Spleen (tissue), 11 donors: Measurements from ENCODE around the gene LRRC51. TPM values are rescaled to one million over a fixed set of nuclear protein-coding genes. Genes with fewer than 3 reads are reported as not detected.

Experiments used
- DNase-seq: peaks from one replicate; pipeline ENCODE4 v3.0.0-alpha.2; 2020
- H3K27ac ChIP-seq, 8 donors: fragments of 200-600 bp; sonication (generic) in 7 of 8; 1 replicate in 4 of 8; 2 replicates in 4 of 8; pipeline versions ENCODE4 v1.5.0 to v1.8.0; 2016 to 2021; ENCODE audit warnings: inconsistent platforms in 4 of 8, mild to moderate bottlenecking in 4 of 8, moderate library complexity in 1 of 8
- H3K27me3 ChIP-seq, 7 donors: fragments of 200-600 bp; sonication (generic) in 6 of 7; replicated peaks in 1 of 7; 1 replicate in 4 of 7; 2 replicates in 3 of 7; pipeline versions ENCODE4 v1.5.0 to v1.8.0; 2016 to 2021; ENCODE audit warnings: inconsistent platforms in 3 of 7, mild to moderate bottlenecking in 1 of 7
- H3K36me3 ChIP-seq, 6 donors: fragments of 200-600 bp; sonication (generic) in 5 of 6; 1 replicate in 4 of 6; 2 replicates in 2 of 6; pipeline versions ENCODE4 v1.5.0 to v1.8.0; 2016 to 2021; ENCODE audit warnings: inconsistent platforms in 2 of 6
- H3K4me1 ChIP-seq, 6 donors: fragments of 200-600 bp; sonication (generic) in 5 of 6; 1 replicate in 3 of 6; 2 replicates in 3 of 6; pipeline versions ENCODE4 v1.5.0 to v1.8.0; 2016 to 2021; ENCODE audit warnings: inconsistent platforms in 3 of 6
- H3K4me3 ChIP-seq, 8 donors: fragments of 200-600 bp; sonication (generic) in 7 of 8; 1 replicate in 4 of 8; 2 replicates in 4 of 8; pipeline versions ENCODE4 v1.5.0 to v1.8.0; 2016 to 2021; ENCODE audit warnings: inconsistent platforms in 4 of 8, mild to moderate bottlenecking in 4 of 8, moderate library complexity in 2 of 8
- H3K9me3 ChIP-seq, 8 donors: fragments of 200-600 bp; sonication (generic) in 7 of 8; 1 replicate in 4 of 8; 2 replicates in 4 of 8; pipeline versions ENCODE4 v1.5.0 to v1.8.0; 2016 to 2021; ENCODE audit warnings: inconsistent platforms in 4 of 8
- CTCF ChIP-seq, 11 experiments: fragments of 200-600 bp in 7 of 11; fragments of 450-650 bp in 4 of 11; sonication (generic) in 4 of 11; IDR thresholded peaks in 8 of 11; conservative IDR thresholded peaks in 3 of 11; 1 replicate in 7 of 11; 2 replicates in 4 of 11; pipeline versions ENCODE4 v1.4.0 to v1.8.0; 2016 to 2021; ENCODE audit warnings: antibody characterized with exemption in 11 of 11, inconsistent platforms in 4 of 11, mild to moderate bottlenecking in 1 of 11
- POLR2A ChIP-seq, 3 donors: fragments of 450-650 bp; IDR thresholded peaks; one replicate each; pipeline ENCODE4 v1.5.1; 2017; ENCODE audit warnings: antibody characterized with exemption in 3 of 3, mild to moderate bottlenecking in 1 of 3
- POLR2AphosphoS5 ChIP-seq, 3 donors: sonication (generic); formaldehyde crosslinking; IDR thresholded peaks; one replicate each; pipeline ENCODE4 v1.5.1; 2017; ENCODE audit warnings: antibody characterized with exemption in 3 of 3
- WGBS, 5 donors: extraction: QIAGEN DNeasy Blood & Tissue Kit in 3 of 5; methylation state at CpG; one replicate each; pipeline versions ENCODE4 v1.1.5 to v1.1.7; 2013 to 2018; 5-methylcytosine and 5-hydroxymethylcytosine counted together
- intact Hi-C: fragments of 100-400 bp; cut with DNase I; formaldehyde crosslinking; loops from one replicate; pipeline ENCODE4 v1.15.0; 2023; ENCODE audit warnings: low total_unique reads
- polyA plus RNA-seq, 3 donors: library from polyadenylated mRNA; stranded (reverse); fragments of 200-250 nt; gene quantifications; one replicate each; pipeline ENCODE4 v1.2.1, GENCODE V29; 2013
- total RNA-seq, 7 donors: library from RNA; depleted of rRNA in 3 of 7; stranded (reverse); fragments of >200 nt in 3 of 7; fragmentation: NEBNext Ultra II Directional in 4 of 7; extraction: Animal tissue kit (Norgen Biotek cat#: 25700) in 4 of 7; gene quantifications; one replicate each; pipeline versions ENCODE4 v1.1.0 to v1.2.1, GENCODE V29; 2016 to 2021
- donor health status: healthy with polysubstance abuse.
- donor health status: DM: no; HTN: no; CAD: no; lungs with moderate emphysema.
- donor health status: DM: no; HTN: no; CAD: no.
- donor health status: Bipolar disorder and iron deficiency.
- donor health status: healthy.
- donor health status: DM: no; HTN: no; CAD: no.
- donor health status: DM: yes; HTN: yes; CAD: no.

LRRC51 gene
- total and polyA plus RNA-seq, 10 donors: 2.0 to 10.0 (median 4.5) TPM

- H3K4me3 ChIP-seq: peak overlapping the region in 1 of 8 donors; percentile 41
- H3K9me3 ChIP-seq: no peaks in the 10 kb centered on the region
- H3K36me3 ChIP-seq: no peaks in the 10 kb centered on the region
- TF ChIP-seq POLR2AphosphoS5 (IDR thresholded peaks at IDR 0.05) (peak in 1 of 3 donors; percentile 7), POLR2A (IDR thresholded peaks at IDR 0.05) (no peak), CTCF (IDR thresholded peaks at IDR 0.05 in 8 of 11, conservative IDR thresholded peaks at IDR 0.05 in 3 of 11) (no peak)
- intact Hi-C loops: no loop called here
- DNase-seq: no peak
- no peaks in the 10 kb centered on the region for H3K27me3 ChIP-seq
- peaks cover 0 to 24% (median 0%) of the 10 kb centered on the region in 6 donors for H3K4me1 ChIP-seq
- peak overlapping the region in 7 of 8 donors; percentile 57 to 88 (median 66) for H3K27ac ChIP-seq
- 41 to 76% (median 60%) methylated on average over 6 of the region's 6 CpGs for WGBS, 5 donors
Measured at GRCh38 chr11:72119198-72119597, 38.5 kb downstream of the LRRC51 start.

GRCh38 chr11:72120930-72121329 is 40.3 kb downstream of the LRRC51 start:
- H3K9me3 ChIP-seq: peaks cover 0 to 3% (median 0%) of the 10 kb centered on the region in 8 donors
- no peak for TF ChIP-seq POLR2A (IDR thresholded peaks at IDR 0.05)
- TF ChIP-seq CTCF (IDR thresholded peaks at IDR 0.05 in 8 of 11, conservative IDR thresholded peaks at IDR 0.05 in 3 of 11): no peak
- TF ChIP-seq POLR2AphosphoS5 (IDR thresholded peaks at IDR 0.05): no peak
- H3K4me1 ChIP-seq: peaks cover 0 to 24% (median 0%) of the 10 kb centered on the region in 6 donors
- H3K27ac ChIP-seq: peak overlapping the region in 2 of 8 donors; percentile 86 to 88
- DNase-seq: no peak
- 66 to 88% (median 78%) methylated on average over 2 of the region's 2 CpGs for WGBS, 5 donors
- H3K4me3 ChIP-seq: no peak overlapping the region
- no peaks in the 10 kb centered on the region for H3K27me3 ChIP-seq
- no peaks in the 10 kb centered on the region for H3K36me3 ChIP-seq
- intact Hi-C loops: no loop called here

- no peak for TF ChIP-seq POLR2AphosphoS5 (IDR thresholded peaks at IDR 0.05)
- TF ChIP-seq POLR2A (IDR thresholded peaks at IDR 0.05): no peak
- TF ChIP-seq CTCF (IDR thresholded peaks at IDR 0.05 in 8 of 11, conservative IDR thresholded peaks at IDR 0.05 in 3 of 11): no peak
- H3K4me3 ChIP-seq: no peak overlapping the region
- H3K27ac ChIP-seq: no peak overlapping the region
- intact Hi-C loops: no loop called here
- no peak for DNase-seq
- WGBS, 5 donors: 83 to 100% (median 89%) methylated on average over 1 of the region's 1 CpG
- H3K4me1 ChIP-seq: peaks cover 0 to 17% (median 0%) of the 10 kb centered on the region in 6 donors
- no peaks in the 10 kb centered on the region for H3K27me3 ChIP-seq
- H3K36me3 ChIP-seq: no peaks in the 10 kb centered on the region
- peaks cover 0 to 19% (median 3%) of the 10 kb centered on the region in 8 donors for H3K9me3 ChIP-seq
Measured at GRCh38 chr11:72122607-72123006, 42.0 kb downstream of the LRRC51 start.

- intact Hi-C loops: no loop called here
- DNase-seq: no peak
- no peaks in the 10 kb centered on the region for H3K36me3 ChIP-seq
- no peak for TF ChIP-seq CTCF (IDR thresholded peaks at IDR 0.05 in 8 of 11, conservative IDR thresholded peaks at IDR 0.05 in 3 of 11)
- no peak for TF ChIP-seq POLR2A (IDR thresholded peaks at IDR 0.05)
- TF ChIP-seq POLR2AphosphoS5 (IDR thresholded peaks at IDR 0.05): no peak
- WGBS, 5 donors: 54 to 68% (median 66%) methylated on average over 3 of the region's 3 CpGs
- H3K27ac ChIP-seq: peak overlapping the region in 1 of 8 donors; percentile 71
- peaks cover 0 to 25% (median 8%) of the 10 kb centered on the region in 8 donors for H3K9me3 ChIP-seq
- H3K4me3 ChIP-seq: no peak overlapping the region
- H3K27me3 ChIP-seq: no peaks in the 10 kb centered on the region
- H3K4me1 ChIP-seq: peaks cover 0 to 13% (median 0%) of the 10 kb centered on the region in 6 donors
Measured at GRCh38 chr11:72123117-72123653, 42.5 kb downstream of the LRRC51 start.
